H9 (cell line): ENCODE data around the gene CDKAL1. TPM values are rescaled to one million over a fixed set of nuclear protein-coding genes. Genes with fewer than 3 reads are reported as not detected.
A peak's percentile ranks its signal among the peaks of the same experiment; 100 is the strongest.

ENCODE experiments used
- DNase-seq: peaks from one replicate; pipeline ENCODE4 v3.0.0-alpha.2; 2017
- H2AFZ ChIP-seq: one replicate; pipeline ENCODE4 v1.6.1; 2013; ENCODE audit warnings: mild to moderate bottlenecking, low read length, control low read depth, moderate library complexity
- H2AK5ac ChIP-seq: 2 replicates; pipeline ENCODE4 v1.6.1; 2013; ENCODE audit warnings: low read length, control low read depth, mixed read lengths; ENCODE audit not compliant: insufficient read length
- H2BK120ac ChIP-seq: one replicate; pipeline ENCODE4 v1.6.1; 2013; ENCODE audit warnings: low read depth, mild to moderate bottlenecking, low read length, control low read depth, inconsistent platforms; ENCODE audit not compliant: poor library complexity, severe bottlenecking
- H2BK12ac ChIP-seq: 2 replicates; pipeline ENCODE4 v1.6.1; 2013; ENCODE audit warnings: low read length, control low read depth, mixed read lengths, low read depth; ENCODE audit not compliant: insufficient read length
- H2BK15ac ChIP-seq: 2 replicates; pipeline ENCODE4 v1.6.1; 2013; ENCODE audit warnings: low read depth, low read length, control low read depth
- H2BK20ac ChIP-seq: one replicate; pipeline ENCODE4 v1.6.1; 2013; ENCODE audit warnings: low read depth, mild to moderate bottlenecking, low read length, control low read depth, inconsistent platforms; ENCODE audit not compliant: poor library complexity, severe bottlenecking
- H2BK5ac ChIP-seq: 2 replicates; pipeline ENCODE4 v1.6.1; 2013; ENCODE audit warnings: low read length, control low read depth, mixed read lengths; ENCODE audit not compliant: insufficient read length
- H3K14ac ChIP-seq: 2 replicates; pipeline ENCODE4 v1.6.1; 2013; ENCODE audit warnings: low read length, control low read depth; ENCODE audit not compliant: insufficient read depth
- H3K18ac ChIP-seq: 2 replicates; pipeline ENCODE4 v1.6.1; 2013; ENCODE audit warnings: low read depth, mild to moderate bottlenecking, mixed read lengths, low read length, control low read depth; ENCODE audit not compliant: insufficient read length
- H3K23ac ChIP-seq: 2 replicates; pipeline ENCODE4 v1.6.1; 2013; ENCODE audit warnings: low read length, control low read depth, mixed read lengths, low read depth; ENCODE audit not compliant: insufficient read length
- H3K23me2 ChIP-seq: 2 replicates; pipeline ENCODE4 v1.6.1; 2013; ENCODE audit warnings: low read depth, mild to moderate bottlenecking, mixed read lengths, low read length, control low read depth; ENCODE audit not compliant: insufficient read length, poor library complexity, severe bottlenecking
- H3K27ac ChIP-seq: 2 replicates; pipeline ENCODE4 v1.5.1; 2013; ENCODE audit warnings: low read length, control low read depth, mixed read lengths, low read depth; ENCODE audit not compliant: insufficient read length
- H3K27me3 ChIP-seq: 2 replicates; pipeline ENCODE4 v1.6.1; 2013; ENCODE audit warnings: low read length, control low read depth, inconsistent platforms; ENCODE audit not compliant: insufficient read depth
- H3K4ac ChIP-seq: 2 replicates; pipeline ENCODE4 v1.6.1; 2013; ENCODE audit warnings: low read depth, mild to moderate bottlenecking, control low read depth, inconsistent platforms, low read length, moderate library complexity
- H3K4me1 ChIP-seq: 2 replicates; pipeline ENCODE4 v1.6.1; 2013; ENCODE audit warnings: low read length, control low read depth, inconsistent platforms; ENCODE audit not compliant: insufficient read depth
- H3K4me2 ChIP-seq: 2 replicates; pipeline ENCODE4 v1.6.1; 2013; ENCODE audit warnings: low read length, control low read depth, mixed read lengths; ENCODE audit not compliant: insufficient read length, insufficient read depth
- H3K56ac ChIP-seq: 2 replicates; pipeline ENCODE4 v1.6.1; 2013; ENCODE audit warnings: low read depth, mild to moderate bottlenecking, mixed read lengths, low read length, control low read depth; ENCODE audit not compliant: insufficient read length
- H3K79me1 ChIP-seq: 2 replicates; pipeline ENCODE4 v1.6.1; 2013; ENCODE audit warnings: low read depth, mild to moderate bottlenecking, moderate library complexity, low read length, control low read depth, inconsistent platforms; ENCODE audit not compliant: insufficient read depth, poor library complexity, severe bottlenecking
- H3K79me2 ChIP-seq: 2 replicates; pipeline ENCODE4 v1.6.1; 2013; ENCODE audit warnings: low read length, control low read depth, inconsistent platforms; ENCODE audit not compliant: insufficient read depth
- H3K9ac ChIP-seq: 2 replicates; pipeline ENCODE4 v1.6.1; 2013; ENCODE audit warnings: low read length, control low read depth, mixed read lengths; ENCODE audit not compliant: insufficient read length; ENCODE audit errors: extremely low read depth
- H3K9me3 ChIP-seq: one replicate; pipeline ENCODE4 v1.6.1; 2013; ENCODE audit warnings: low read depth, low read length, inconsistent platforms; ENCODE audit not compliant: control insufficient read depth
- H3T11ph ChIP-seq: one replicate; pipeline ENCODE4 v1.6.1; 2013; ENCODE audit warnings: mild to moderate bottlenecking, low read length, control low read depth, inconsistent platforms
- H4K20me1 ChIP-seq: one replicate; pipeline ENCODE4 v1.6.1; 2013; ENCODE audit not compliant: control insufficient read depth, insufficient read length, insufficient read depth
- H4K5ac ChIP-seq: 2 replicates; pipeline ENCODE4 v1.6.1; 2013; ENCODE audit warnings: low read depth, mild to moderate bottlenecking, mixed read lengths, low read length, control low read depth; ENCODE audit not compliant: insufficient read length
- H4K8ac ChIP-seq: replicated peaks from 2 replicates; pipeline ENCODE4 v1.6.1; 2013; ENCODE audit warnings: low read length, control low read depth, mixed read lengths, low read depth; ENCODE audit not compliant: insufficient read length
- H4K91ac ChIP-seq: 2 replicates; pipeline ENCODE4 v1.6.1; 2013; ENCODE audit warnings: low read depth, mild to moderate bottlenecking, moderate library complexity, mixed read lengths, low read length, control low read depth; ENCODE audit not compliant: insufficient read length
- H3K27ac Mint-ChIP-seq, 3 experiments: 2 replicates in 2 of 3; 3 replicates in 1 of 3; pipeline ENCODE4 v1.8.0; 2020 to 2021; ENCODE audit warnings: mixed read lengths in 3 of 3, mild to moderate bottlenecking in 1 of 3, moderate library complexity in 1 of 3
- H3K27me3 Mint-ChIP-seq: 2 replicates; pipeline ENCODE4 v1.8.0; 2021; ENCODE audit warnings: low read depth, mild to moderate bottlenecking, moderate library complexity, mixed read lengths
- H3K36me3 Mint-ChIP-seq, 3 experiments: 2 replicates in 2 of 3; 3 replicates in 1 of 3; pipeline ENCODE4 v1.8.0; 2020 to 2021; ENCODE audit warnings: low read depth in 3 of 3, mixed read lengths in 3 of 3; ENCODE audit not compliant: insufficient read depth in 1 of 3
- H3K4me1 Mint-ChIP-seq, 2 experiments: 2 replicates each; pipeline ENCODE4 v1.8.0; 2020; ENCODE audit warnings: mixed read lengths in 2 of 2
- H3K4me3 Mint-ChIP-seq, 2 experiments: 2 replicates in 1 of 2; 3 replicates in 1 of 2; pipeline ENCODE4 v1.8.0; 2020 to 2021; ENCODE audit warnings: mild to moderate bottlenecking in 2 of 2, mixed read lengths in 2 of 2, moderate library complexity in 1 of 2
- H3K9me3 Mint-ChIP-seq, 2 experiments: 2 replicates in 1 of 2; 3 replicates in 1 of 2; pipeline ENCODE4 v1.8.0; 2020; ENCODE audit warnings: mild to moderate bottlenecking in 2 of 2, mixed read lengths in 2 of 2, moderate library complexity in 1 of 2
- CTCF ChIP-seq: fragments of 200-600 bp; sonication (generic); conservative IDR thresholded peaks from 3 replicates; pipeline ENCODE4 v1.8.0; 2021; ENCODE audit warnings: antibody characterized with exemption, mild to moderate bottlenecking
- WGBS: extraction: QIAGEN DNeasy Blood & Tissue Kit; methylation state at CpG from one replicate; pipeline ENCODE4 v1.1.7; 2013; ENCODE audit warnings: missing lambda C conversion rate, low lambda C conversion rate, mixed read lengths; ENCODE audit not compliant: insufficient read length; ENCODE audit errors: extremely low coverage; 5-methylcytosine and 5-hydroxymethylcytosine counted together
- total RNA-seq: library from RNA; stranded (reverse); gene quantifications from 2 replicates; pipeline ENCODE4 v1.2.1, GENCODE V29; 2021

CDKAL1 gene
- total RNA-seq, 1 experiment from 2014 or later, result 23.0 TPM

GRCh38 chr6:20630136-20630535, 95.9 kb downstream of the CDKAL1 start:
- Mint-ChIP-seq H3K27ac (peak overlapping the region; percentile 27 to 96 (median 49); a peak in 4 of 7 replicates), H3K4me3 (peak overlapping the region; percentile 10 to 28; a peak in 3 of 5 replicates), H3K9me3 (no peaks in the 10 kb centered on the region), H3K27me3 (no peaks in the 10 kb centered on the region), H3K36me3 (peaks cover 0 to 3% (median 0%) of the 10 kb centered on the region in 3 experiments; a peak in 2 of 7 replicates), H3K4me1 (peaks cover 39 to 43% of the 10 kb centered on the region in 2 experiments)
- Histone ChIP-seq H2AFZ (no peak overlapping the region), H2BK12ac (no peak overlapping the region), H3K4ac (no peak overlapping the region), H3K14ac (no peak overlapping the region; the same call in 1 of the 2 replicates), H2BK120ac (no peak overlapping the region), H4K20me1 (peaks cover 3% of the 10 kb centered on the region), H2AK5ac (no peak overlapping the region), H3K9me3 (no peaks in the 10 kb centered on the region), H2BK15ac (no peak overlapping the region), H3K4me2 (no peak overlapping the region), H3K23ac (no peak overlapping the region), H4K5ac (no peak overlapping the region), H3K27ac (no peak overlapping the region), H4K8ac (no peak overlapping the region), H3K79me2 (no peaks in the 10 kb centered on the region), H3K79me1 (no peaks in the 10 kb centered on the region), H3K27me3 (no peaks in the 10 kb centered on the region), H3T11ph (no peak overlapping the region), H4K91ac (no peak overlapping the region), H3K4me1 (peaks cover 12% of the 10 kb centered on the region), H2BK20ac (no peak overlapping the region), H3K9ac (no peak overlapping the region), H2BK5ac (no peak overlapping the region), H3K56ac (no peak overlapping the region), H3K23me2 (no peaks in the 10 kb centered on the region), H3K18ac (no peak overlapping the region)
- no CpG with 5 or more reads among the region's 3 CpGs for WGBS
- DNase-seq, result peak; percentile 62
- no peak for TF ChIP-seq CTCF
